Measurements from ENCODE around the gene KCNQ5.
"Not testable (repeated sequence)": the region's sequence is repeated elsewhere in the genome, so short reads cannot be mapped to it uniquely, and the experiment has no call there.

The KCNQ5 gene

DNA sequence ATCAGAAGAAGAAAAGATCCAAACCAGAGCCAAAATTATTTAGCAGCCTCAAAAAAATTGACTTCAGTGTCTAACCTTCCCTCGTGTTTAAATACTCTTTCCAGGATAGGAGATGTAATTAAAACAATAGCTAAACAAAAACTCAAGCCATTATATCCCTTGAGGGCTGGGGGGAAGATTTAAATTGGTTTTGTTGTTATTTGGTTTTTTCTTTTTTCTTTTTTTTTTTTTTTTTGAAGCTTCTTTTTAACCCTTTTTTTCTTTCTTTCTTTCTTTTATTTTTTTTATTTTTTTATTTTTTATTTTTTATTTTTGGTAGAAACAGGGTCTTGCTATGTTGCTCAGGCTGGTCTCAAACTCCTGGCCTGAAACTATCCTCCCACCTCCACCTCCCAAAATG, 334.4 kb downstream of the KCNQ5 start:
- Mint-ChIP-seq H3K4me3 (no peak overlapping the region), H3K9me3 (no peaks in the 10 kb centered on the region), H3K36me3 (ENCODE audit: low read depth) (no peaks in the 10 kb centered on the region), H3K4me1 (ENCODE audit: low read depth) (peaks cover 8% of the 10 kb centered on the region), H3K27ac (peak overlapping the region; percentile 26), H3K27me3 (no peaks in the 10 kb centered on the region)
- intact Hi-C loops (cut with micrococcal nuclease): no loop called here

DNA sequence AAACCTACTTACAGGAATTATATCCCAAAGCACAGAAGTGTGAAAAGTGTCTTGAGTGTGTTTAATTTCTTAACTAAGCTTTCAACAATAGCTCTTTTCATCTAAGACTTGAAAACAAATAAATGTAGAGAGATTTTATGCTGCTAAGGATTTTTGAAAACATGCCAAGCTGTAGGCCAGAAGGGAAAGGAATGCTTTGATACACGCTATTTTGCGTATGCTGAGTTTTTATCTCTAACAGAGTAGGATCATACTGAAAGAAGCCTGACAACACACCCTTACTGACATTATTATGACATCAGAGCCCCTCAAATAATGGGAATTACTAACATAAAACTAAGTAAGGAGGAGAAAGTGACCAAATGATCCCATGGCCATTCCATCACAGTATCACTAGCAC, 338.0 kb downstream of the KCNQ5 start:
- Mint-ChIP-seq H3K4me3 (no peak overlapping the region), H3K27ac (no peak overlapping the region), H3K36me3 (ENCODE audit: low read depth) (no peaks in the 10 kb centered on the region), H3K27me3 (no peaks in the 10 kb centered on the region), H3K9me3 (no peaks in the 10 kb centered on the region), H3K4me1 (ENCODE audit: low read depth) (peaks cover 8% of the 10 kb centered on the region)
- intact Hi-C loops (cut with micrococcal nuclease): no loop called here

DNA sequence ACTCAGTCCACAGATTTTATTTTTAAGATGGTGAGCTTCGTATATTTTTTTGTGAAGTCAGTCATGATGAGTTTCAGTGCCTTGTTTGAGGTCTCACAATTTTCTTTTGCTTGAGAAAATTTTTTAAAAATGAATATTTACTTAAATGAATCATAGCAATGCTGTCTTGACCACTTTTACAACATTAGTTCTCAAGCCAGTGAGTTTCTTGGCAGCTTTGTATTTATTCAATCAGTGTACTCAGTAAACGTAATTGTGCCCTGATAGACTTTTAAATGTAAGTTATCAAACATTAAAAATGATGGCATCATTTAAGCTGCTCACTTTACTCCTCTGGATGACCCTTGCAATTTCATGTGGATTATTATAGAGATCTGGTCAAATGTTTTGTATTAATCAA, 342.1 kb downstream of the KCNQ5 start:
- H3K36me3 Mint-ChIP-seq (ENCODE audit: low read depth): no peaks in the 10 kb centered on the region
- H3K27ac Mint-ChIP-seq: no peak overlapping the region
- H3K27me3 Mint-ChIP-seq: no peaks in the 10 kb centered on the region
- no peak overlapping the region for H3K4me3 Mint-ChIP-seq
- H3K4me1 Mint-ChIP-seq (ENCODE audit: low read depth): peaks cover 16% of the 10 kb centered on the region
- intact Hi-C loops (cut with micrococcal nuclease): no loop called here
- no peaks in the 10 kb centered on the region for H3K9me3 Mint-ChIP-seq

- no peak overlapping the region for H3K27ac Mint-ChIP-seq
- intact Hi-C loops (cut with micrococcal nuclease): no loop called here
- no peaks in the 10 kb centered on the region for H3K9me3 Mint-ChIP-seq
- no peak overlapping the region for H3K4me3 Mint-ChIP-seq
- H3K36me3 Mint-ChIP-seq (ENCODE audit: low read depth): no peaks in the 10 kb centered on the region
- peaks cover 16% of the 10 kb centered on the region for H3K4me1 Mint-ChIP-seq (ENCODE audit: low read depth)
- H3K27me3 Mint-ChIP-seq: no peaks in the 10 kb centered on the region
These were observed 344.9 kb downstream of the KCNQ5 start for GRCh38 chr6:72966628-72967280.

DNA sequence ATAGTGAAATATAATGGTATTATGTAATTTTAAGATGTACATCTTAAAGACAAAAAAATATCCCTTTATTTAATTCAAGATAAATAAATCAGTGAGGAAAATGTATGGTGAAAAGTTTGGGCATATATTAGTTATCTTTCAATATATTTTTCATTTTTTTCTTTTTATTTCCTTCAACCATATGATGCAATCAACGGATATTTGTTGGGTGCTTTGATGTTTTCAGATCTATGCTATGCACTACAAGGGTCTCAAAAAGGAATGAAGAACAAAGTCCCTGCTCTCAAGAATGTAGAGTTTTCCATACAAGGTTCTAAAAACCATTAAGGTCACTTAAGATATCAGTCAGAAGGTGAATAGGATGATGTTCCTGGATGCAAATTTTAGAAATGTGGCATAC, 345.5 kb downstream of the KCNQ5 start:
- H3K9me3 Mint-ChIP-seq: no peaks in the 10 kb centered on the region
- no peak overlapping the region for H3K4me3 Mint-ChIP-seq
- H3K27me3 Mint-ChIP-seq: no peaks in the 10 kb centered on the region
- no peaks in the 10 kb centered on the region for H3K36me3 Mint-ChIP-seq (ENCODE audit: low read depth)
- H3K4me1 Mint-ChIP-seq (ENCODE audit: low read depth): peaks cover 16% of the 10 kb centered on the region
- H3K27ac Mint-ChIP-seq: no peak overlapping the region
- intact Hi-C loops (cut with micrococcal nuclease): no loop called here

- Mint-ChIP-seq H3K9me3 (no peaks in the 10 kb centered on the region), H3K4me1 (ENCODE audit: low read depth) (peaks cover 16% of the 10 kb centered on the region), H3K36me3 (ENCODE audit: low read depth) (no peaks in the 10 kb centered on the region), H3K27me3 (no peaks in the 10 kb centered on the region), H3K27ac (no peak overlapping the region), H3K4me3 (no peak overlapping the region)
- intact Hi-C loops (cut with micrococcal nuclease): no loop called here
These were observed 346.8 kb downstream of the KCNQ5 start for GRCh38 chr6:72968704-72969103.

DNA sequence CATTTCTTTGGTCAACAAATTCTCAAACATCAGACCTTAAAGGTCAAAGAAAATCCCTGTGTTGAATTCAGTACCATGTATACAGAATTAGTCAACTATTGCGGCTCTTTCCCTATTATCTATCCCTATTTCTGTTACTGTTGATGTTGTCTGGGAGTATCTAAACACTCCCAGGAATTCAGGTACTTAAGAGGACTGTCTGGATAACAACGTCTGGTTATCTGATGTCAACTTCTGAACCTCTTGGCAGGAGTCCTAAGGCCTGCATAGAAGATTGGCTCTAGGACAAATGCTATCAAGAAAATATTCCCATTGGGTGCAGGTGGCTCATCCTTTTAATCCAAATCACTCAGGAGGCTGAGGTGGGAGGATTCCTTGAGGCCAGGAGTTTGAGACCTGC, 347.8 kb downstream of the KCNQ5 start:
- H3K36me3 Mint-ChIP-seq (ENCODE audit: low read depth): no peaks in the 10 kb centered on the region
- H3K27me3 Mint-ChIP-seq: no peaks in the 10 kb centered on the region
- H3K4me1 Mint-ChIP-seq (ENCODE audit: low read depth): peaks cover 16% of the 10 kb centered on the region
- H3K9me3 Mint-ChIP-seq: no peaks in the 10 kb centered on the region
- intact Hi-C loops (cut with micrococcal nuclease): no loop called here
- no peak overlapping the region for H3K27ac Mint-ChIP-seq
- no peak overlapping the region for H3K4me3 Mint-ChIP-seq

DNA sequence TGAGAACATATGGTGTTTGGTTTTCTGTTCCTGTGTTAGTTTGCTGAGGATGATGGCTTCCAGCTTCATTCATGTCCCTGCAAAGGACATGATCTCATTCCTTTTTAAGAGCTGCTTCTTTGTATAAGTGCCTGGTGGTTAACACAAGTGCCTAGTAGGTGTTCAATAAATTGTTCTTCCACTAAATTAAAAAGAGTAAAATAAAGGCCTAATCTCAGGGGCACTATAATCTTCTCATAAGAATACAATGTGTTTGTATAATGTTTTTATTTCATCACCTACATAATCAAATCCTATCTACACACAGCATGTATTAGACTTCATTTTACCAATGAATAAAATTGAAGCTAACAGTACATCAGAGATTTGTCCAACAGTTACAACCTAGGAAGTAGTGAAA, 350.7 kb downstream of the KCNQ5 start:
- intact Hi-C loops (cut with micrococcal nuclease): no loop called here
- Mint-ChIP-seq H3K27me3 (no peaks in the 10 kb centered on the region), H3K36me3 (ENCODE audit: low read depth) (no peaks in the 10 kb centered on the region), H3K4me3 (no peak overlapping the region), H3K4me1 (ENCODE audit: low read depth) (peaks cover 11% of the 10 kb centered on the region), H3K9me3 (no peaks in the 10 kb centered on the region), H3K27ac (no peak overlapping the region)

- H3K27me3 Mint-ChIP-seq: no peaks in the 10 kb centered on the region
- intact Hi-C loops (cut with micrococcal nuclease): no loop called here
- no peaks in the 10 kb centered on the region for H3K9me3 Mint-ChIP-seq
- no peak overlapping the region for H3K27ac Mint-ChIP-seq
- H3K4me1 Mint-ChIP-seq (ENCODE audit: low read depth): peaks cover 8% of the 10 kb centered on the region
- H3K36me3 Mint-ChIP-seq (ENCODE audit: low read depth): no peaks in the 10 kb centered on the region
- no peak overlapping the region for H3K4me3 Mint-ChIP-seq
These were observed 352.4 kb downstream of the KCNQ5 start for GRCh38 chr6:72974276-72974675.

GRCh38 chr6:72975352-72975752, 353.5 kb downstream of the KCNQ5 start:
- no peaks in the 10 kb centered on the region for H3K9me3 Mint-ChIP-seq
- H3K36me3 Mint-ChIP-seq (ENCODE audit: low read depth): no peaks in the 10 kb centered on the region
- no peak overlapping the region for H3K4me3 Mint-ChIP-seq
- no peak overlapping the region for H3K27ac Mint-ChIP-seq
- H3K4me1 Mint-ChIP-seq (ENCODE audit: low read depth): peaks cover 8% of the 10 kb centered on the region
- H3K27me3 Mint-ChIP-seq: no peaks in the 10 kb centered on the region
- intact Hi-C loops (cut with micrococcal nuclease): no loop called here

- intact Hi-C loops (cut with micrococcal nuclease): no loop called here
- Mint-ChIP-seq H3K9me3 (peaks cover 6% of the 10 kb centered on the region), H3K4me3 (no peak overlapping the region), H3K36me3 (ENCODE audit: low read depth) (no peaks in the 10 kb centered on the region), H3K4me1 (ENCODE audit: low read depth) (peaks cover 8% of the 10 kb centered on the region), H3K27ac (no peak overlapping the region), H3K27me3 (no peaks in the 10 kb centered on the region)
These were observed 354.6 kb downstream of the KCNQ5 start for GRCh38 chr6:72976484-72976883.

DNA sequence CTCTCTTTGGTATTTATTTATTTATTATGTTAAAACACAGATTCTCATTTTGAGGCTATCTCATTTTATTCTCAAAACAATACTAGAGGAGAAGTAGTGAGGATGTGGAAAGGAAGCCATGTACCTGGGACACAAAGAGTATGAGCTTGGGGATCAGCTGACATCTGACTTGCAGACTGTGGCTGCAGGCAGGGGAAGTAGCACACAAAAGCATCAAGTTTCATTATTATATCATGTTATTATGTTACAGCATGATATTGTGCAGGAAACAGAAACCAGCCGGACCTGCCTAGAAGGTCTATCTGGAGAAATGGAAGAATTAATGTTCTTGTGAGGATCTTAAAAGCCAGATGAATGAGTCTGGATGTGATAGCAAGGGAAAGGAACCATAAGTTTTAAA, 355.2 kb downstream of the KCNQ5 start:
- H3K4me1 Mint-ChIP-seq (ENCODE audit: low read depth): peaks cover 8% of the 10 kb centered on the region
- no peaks in the 10 kb centered on the region for H3K27me3 Mint-ChIP-seq
- intact Hi-C loops (cut with micrococcal nuclease): no loop called here
- no peak overlapping the region for H3K4me3 Mint-ChIP-seq
- H3K27ac Mint-ChIP-seq: no peak overlapping the region
- H3K9me3 Mint-ChIP-seq: peaks cover 12% of the 10 kb centered on the region
- H3K36me3 Mint-ChIP-seq (ENCODE audit: low read depth): no peaks in the 10 kb centered on the region

- H3K4me1 Mint-ChIP-seq (ENCODE audit: low read depth); H3K36me3 Mint-ChIP-seq (ENCODE audit: low read depth); H3K27me3 Mint-ChIP-seq; H3K4me3 Mint-ChIP-seq; intact Hi-C loops (cut with micrococcal nuclease); H3K27ac Mint-ChIP-seq: not testable (repeated sequence)
- H3K9me3 Mint-ChIP-seq: peaks cover 15% of the 10 kb centered on the region
These were observed 356.9 kb downstream of the KCNQ5 start for GRCh38 chr6:72978808-72979207.

DNA sequence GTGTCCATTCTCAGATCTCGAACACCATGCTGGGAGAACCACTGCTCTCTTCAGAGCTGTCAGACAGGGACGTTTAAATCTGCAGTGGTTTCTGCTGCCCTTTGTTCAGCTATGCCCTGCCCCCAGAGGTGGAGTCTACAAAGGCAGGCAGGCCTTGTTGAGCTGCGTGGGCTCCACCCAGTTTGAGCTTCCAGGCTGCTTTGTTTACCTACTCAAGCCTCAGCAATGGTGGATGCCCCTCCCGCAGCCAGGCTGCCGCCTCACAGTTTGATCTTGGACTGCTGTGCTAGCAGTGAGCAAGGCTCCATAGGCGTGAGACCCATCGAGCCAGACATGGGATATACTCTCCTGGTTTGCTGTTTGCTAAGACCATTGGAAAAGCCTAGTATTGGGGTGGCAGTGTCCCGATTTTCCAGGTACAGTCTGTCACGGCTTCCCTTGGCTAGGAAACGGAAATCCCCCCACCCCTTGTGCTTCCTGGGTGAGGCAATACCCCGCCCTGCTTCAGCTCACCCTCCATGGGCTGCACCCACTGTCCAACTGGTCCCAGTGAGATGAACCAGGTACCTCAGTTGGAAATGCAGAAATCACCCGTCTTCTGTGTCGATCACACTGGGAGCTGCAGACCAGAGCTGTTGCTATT, 362.4 kb downstream of the KCNQ5 start:
- H3K36me3 Mint-ChIP-seq (ENCODE audit: low read depth); H3K4me3 Mint-ChIP-seq; H3K27me3 Mint-ChIP-seq; intact Hi-C loops (cut with micrococcal nuclease); H3K27ac Mint-ChIP-seq: not testable (repeated sequence)
- Mint-ChIP-seq H3K9me3 (peaks cover 24% of the 10 kb centered on the region), H3K4me1 (ENCODE audit: low read depth) (peaks cover 24% of the 10 kb centered on the region)

All from dendritic cell treated with granulocyte-macrophage colony-stimulating factor and Interleukin-4, amounts not matched to agents 40 ng/mL and 50 ng/mL, for 4 days (primary cell).